Mononuclear cell (primary cell): ENCODE data around the gene DPPA3. TPM values are rescaled to one million over a fixed set of nuclear protein-coding genes. Genes with fewer than 3 reads are reported as not detected.
"Not testable (repeated sequence)": the region's sequence is repeated elsewhere in the genome, so short reads cannot be mapped to it uniquely, and the experiment has no call there.

ENCODE experiments used
- H3K27me3 ChIP-seq: 2 replicates; pipeline ENCODE4 v1.6.0; 2011; ENCODE audit warnings: low read length, control low read depth; ENCODE audit not compliant: insufficient read depth
- H3K4me1 ChIP-seq: 2 replicates; pipeline ENCODE4 v1.5.1; 2011; ENCODE audit warnings: mild to moderate bottlenecking, low read length, control low read depth; ENCODE audit not compliant: insufficient read depth
- H3K4me3 ChIP-seq: 2 replicates; pipeline ENCODE4 v1.5.1; 2011; ENCODE audit warnings: mild to moderate bottlenecking, low read length, moderate library complexity
- H3K9me3 ChIP-seq: 2 replicates; pipeline ENCODE4 v1.5.1; 2011; ENCODE audit warnings: low read depth, mild to moderate bottlenecking, control low read depth, low read length
- total RNA-seq: library from RNA; depleted of rRNA; stranded (reverse); fragments of >200 nt; gene quantifications from one replicate; pipeline ENCODE4 v1.2.3, GENCODE V29; 2012

Gene DPPA3
- total RNA-seq = not detected

DNA sequence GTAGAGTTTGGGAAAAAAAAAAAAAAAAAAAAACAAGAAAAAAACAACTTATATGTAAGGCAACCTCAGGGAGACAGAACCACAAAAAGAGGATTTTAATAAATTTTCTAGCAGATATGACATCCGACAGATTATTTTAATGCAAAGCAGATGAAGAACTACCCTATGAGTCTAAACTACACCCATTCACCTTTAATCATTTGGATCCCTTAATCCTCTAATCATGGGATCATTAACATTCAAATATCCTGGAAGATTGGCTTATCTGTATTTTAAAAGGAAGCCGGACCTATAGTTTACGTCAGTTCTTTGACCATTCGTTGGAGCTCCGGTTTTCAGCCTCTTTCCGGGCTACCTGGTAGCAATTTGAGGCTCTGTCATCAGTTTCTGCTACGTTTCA is at the start of gene DPPA3:
DPPA3 (plus strand) TSS at position 301 of the 400 bp plus-strand sequence. CDS start 138 bp downstream, outside the sequence.
- Histone ChIP-seq H3K4me1 (no peaks in the 10 kb centered on the region), H3K27me3 (no peaks in the 10 kb centered on the region), H3K4me3 (no peak within 1 kb of the TSS), H3K9me3 (no peaks in the 10 kb centered on the region)

DNA sequence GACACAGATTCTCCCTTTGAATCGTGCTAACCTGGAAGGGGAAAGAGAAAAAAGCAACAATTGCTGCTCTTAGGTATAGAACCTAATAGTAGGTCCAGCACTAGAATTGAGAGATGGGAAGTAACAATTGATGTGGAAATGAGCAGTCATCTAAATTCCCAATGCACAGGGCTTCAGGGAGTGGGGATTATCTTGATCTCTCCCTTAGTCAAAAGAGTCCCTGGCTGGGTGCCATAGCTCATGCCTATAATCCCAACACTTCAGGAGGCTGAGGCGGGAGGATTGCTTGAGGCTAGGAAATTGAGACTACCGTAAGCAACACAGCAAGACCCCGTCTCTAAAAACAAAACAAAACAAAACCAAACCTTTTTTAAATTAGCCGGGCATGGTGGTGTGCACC is 49.5 kb upstream of the DPPA3 start:
- Histone ChIP-seq H3K27me3 (no peaks in the 10 kb centered on the region), H3K4me3 (no peak overlapping the region), H3K4me1 (peaks cover 4% of the 10 kb centered on the region), H3K9me3 (no peaks in the 10 kb centered on the region)

DNA sequence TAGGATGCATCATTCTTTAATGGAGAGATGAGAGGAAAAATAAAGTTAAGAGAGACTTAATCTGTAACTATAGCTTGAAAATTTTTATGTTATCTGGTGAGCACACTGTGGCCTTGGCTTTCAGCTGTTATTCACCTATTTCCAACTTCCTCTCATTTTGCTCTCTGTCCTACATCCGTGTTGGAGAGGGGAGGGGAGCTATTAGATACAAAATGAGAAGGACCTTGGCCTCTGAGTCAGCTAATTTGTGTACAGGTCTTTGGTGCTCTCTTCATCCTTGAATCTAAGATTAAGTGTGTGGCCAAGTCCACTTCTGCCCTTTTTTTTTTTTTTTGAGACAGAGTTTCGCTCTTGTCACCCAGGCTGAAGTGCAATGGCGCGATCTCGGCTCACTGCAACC is 44.6 kb upstream of the DPPA3 start:
- Histone ChIP-seq H3K9me3 (no peaks in the 10 kb centered on the region), H3K27me3 (no peaks in the 10 kb centered on the region), H3K4me3 (no peak overlapping the region)

DNA sequence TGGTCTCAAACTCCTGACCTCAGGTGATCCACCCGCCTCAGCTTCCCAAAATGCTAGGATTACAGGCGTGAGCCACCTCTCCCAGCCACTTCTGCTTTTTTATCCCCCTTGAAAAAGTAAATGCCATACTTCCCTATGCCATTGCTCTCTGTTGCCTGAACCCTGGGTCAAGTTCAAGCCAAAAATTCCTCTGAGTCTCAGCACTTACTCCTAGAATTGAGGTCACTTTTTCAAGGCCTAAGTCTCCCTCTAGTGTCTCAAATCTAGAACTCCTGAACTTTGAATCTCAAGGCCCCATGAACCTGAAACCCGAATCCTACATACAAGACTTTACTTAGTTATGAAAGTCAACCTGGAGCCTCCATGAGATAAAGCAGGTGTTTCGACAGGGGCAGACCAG is 44.1 kb upstream of the DPPA3 start:
- Histone ChIP-seq H3K4me3 (no peak overlapping the region), H3K4me1 (no peaks in the 10 kb centered on the region), H3K27me3 (no peaks in the 10 kb centered on the region), H3K9me3 (no peaks in the 10 kb centered on the region)

More for the DNA sequence above, 44.6 kb upstream of the DPPA3 start:
- no peaks in the 10 kb centered on the region for H3K4me1 ChIP-seq

DNA sequence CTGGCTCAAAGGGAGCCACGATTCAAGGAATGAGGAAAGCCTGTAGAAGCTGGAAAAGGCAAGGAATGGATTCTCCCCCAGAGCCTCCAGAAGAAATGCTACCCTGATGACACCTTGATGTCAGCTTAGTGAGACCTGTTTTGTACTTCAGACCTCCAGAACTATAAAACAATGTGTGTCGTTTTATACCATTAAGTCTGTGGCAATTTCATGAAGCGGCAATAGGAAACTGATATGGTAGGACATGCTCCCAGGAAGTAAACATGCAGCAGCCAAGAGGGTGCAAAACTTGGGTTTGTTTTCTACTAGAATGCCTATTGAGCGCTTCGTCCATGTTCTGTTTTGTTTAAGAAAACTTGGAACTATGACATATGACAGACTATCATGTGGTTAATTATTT is 43.1 kb upstream of the DPPA3 start:
- H3K4me3 ChIP-seq = no peak overlapping the region
- H3K4me1 ChIP-seq = no peaks in the 10 kb centered on the region
- no peaks in the 10 kb centered on the region for H3K9me3 ChIP-seq
- no peaks in the 10 kb centered on the region for H3K27me3 ChIP-seq

DNA sequence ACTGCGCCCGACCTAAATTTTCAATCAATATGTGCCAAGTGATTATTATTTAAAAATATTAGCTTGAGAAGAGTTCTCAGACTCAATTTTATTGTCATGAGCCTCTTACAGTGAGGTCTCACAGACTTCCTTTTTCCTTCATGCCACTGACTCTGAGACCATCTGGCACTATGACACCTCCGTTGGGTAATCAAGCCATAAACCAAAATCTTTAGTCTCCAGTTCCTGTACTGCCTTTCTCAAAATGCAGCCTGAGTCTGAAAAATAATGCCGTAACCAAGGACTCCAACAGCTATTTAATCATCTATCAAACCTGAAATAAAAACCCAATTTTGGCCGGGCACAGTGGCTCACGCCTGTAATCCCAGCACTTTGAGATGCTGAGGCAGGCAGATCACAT is 35.8 kb upstream of the DPPA3 start:
- H3K9me3 ChIP-seq, H3K27me3 ChIP-seq, H3K4me3 ChIP-seq: not testable (repeated sequence)
- H3K4me1 ChIP-seq = peaks cover 22% of the 10 kb centered on the region

DNA sequence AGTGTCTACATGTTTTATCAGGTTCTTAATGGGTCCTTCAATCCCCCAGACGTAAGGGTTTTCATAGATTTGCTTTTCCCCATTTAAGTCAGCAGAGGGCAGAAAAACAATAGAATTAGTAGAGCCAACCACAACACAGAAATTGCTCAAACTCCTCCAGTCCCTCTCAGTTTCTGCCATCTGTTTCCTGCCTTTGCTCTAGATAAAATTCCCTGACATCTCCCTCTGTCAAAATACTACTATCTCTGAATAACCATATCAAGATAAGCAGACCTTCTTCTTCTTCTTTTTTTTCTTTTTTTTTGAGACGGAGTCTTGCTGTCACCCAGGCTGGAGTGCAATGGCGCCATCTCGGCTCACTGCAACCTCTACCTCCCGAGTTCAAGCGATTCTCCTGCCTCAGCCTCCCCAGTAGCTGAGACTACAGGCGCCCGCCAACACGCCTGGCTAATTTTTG is 33.8 kb upstream of the DPPA3 start:
- H3K4me3 ChIP-seq, H3K9me3 ChIP-seq, H3K27me3 ChIP-seq: not testable (repeated sequence)
- peaks cover 22% of the 10 kb centered on the region for H3K4me1 ChIP-seq

DNA sequence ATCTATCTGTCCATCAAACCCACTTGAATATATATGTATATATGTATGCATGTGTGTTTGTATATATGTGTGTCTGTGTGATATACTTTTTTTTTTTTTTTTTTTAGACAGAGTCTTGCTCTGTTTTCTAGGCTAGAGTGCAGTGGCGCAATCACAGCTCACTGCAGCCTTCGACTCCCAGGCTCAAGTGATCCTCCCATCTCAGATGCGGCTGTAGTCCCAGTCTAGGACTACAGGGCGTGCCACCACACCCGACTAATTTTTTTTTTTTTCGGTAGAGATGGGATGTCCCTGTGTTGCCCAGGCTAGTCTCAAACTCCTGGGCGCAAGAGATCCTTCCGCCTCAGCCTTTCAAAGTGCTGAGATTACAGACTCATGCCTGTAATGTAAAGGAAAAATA is 32.5 kb upstream of the DPPA3 start:
- H3K4me3 ChIP-seq = no peak overlapping the region
- H3K9me3 ChIP-seq = no peaks in the 10 kb centered on the region
- H3K4me1 ChIP-seq = peaks cover 22% of the 10 kb centered on the region

DNA sequence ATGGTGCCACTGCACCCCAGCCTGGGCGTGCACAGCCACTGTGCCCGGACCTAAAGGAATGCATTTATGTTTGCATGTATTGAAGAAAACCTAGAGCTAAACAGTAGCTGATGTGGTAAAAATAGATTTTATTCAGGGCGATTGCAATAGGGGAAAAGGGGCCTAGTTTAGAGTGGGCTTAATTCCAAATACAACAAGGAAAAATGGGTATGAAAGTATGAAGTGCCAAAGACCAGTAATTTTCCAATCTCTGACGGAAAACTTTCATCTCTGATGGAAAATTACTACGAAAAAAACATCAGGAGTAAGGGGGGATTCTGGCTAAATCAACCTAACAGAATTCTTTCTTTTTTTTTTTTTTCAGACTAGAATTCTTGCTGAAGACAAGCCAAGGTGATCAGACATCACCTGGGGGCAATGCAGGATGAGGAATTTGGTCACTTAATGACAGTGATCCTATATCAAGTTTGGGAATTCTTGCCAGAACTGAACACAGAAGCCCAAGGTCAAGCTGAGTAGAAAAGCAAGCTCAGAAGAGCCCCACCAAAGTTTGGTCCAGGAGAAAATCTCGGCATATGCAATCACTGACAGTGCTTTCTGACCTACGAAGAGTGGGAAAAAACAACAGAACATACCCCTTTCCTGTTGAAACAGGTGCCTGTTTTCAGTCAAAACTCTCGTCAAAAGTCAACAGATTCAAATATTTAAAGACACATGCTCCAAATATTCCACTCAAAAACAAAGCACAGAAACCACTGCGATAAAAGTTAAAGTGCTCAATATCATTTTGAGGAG is 31.8 kb upstream of the DPPA3 start:
- Histone ChIP-seq H3K4me3 (no peak overlapping the region), H3K27me3 (no peaks in the 10 kb centered on the region), H3K9me3 (no peaks in the 10 kb centered on the region), H3K4me1 (peaks cover 22% of the 10 kb centered on the region)

More for the DNA sequence above, 32.5 kb upstream of the DPPA3 start:
- H3K27me3 ChIP-seq = no peaks in the 10 kb centered on the region

DNA sequence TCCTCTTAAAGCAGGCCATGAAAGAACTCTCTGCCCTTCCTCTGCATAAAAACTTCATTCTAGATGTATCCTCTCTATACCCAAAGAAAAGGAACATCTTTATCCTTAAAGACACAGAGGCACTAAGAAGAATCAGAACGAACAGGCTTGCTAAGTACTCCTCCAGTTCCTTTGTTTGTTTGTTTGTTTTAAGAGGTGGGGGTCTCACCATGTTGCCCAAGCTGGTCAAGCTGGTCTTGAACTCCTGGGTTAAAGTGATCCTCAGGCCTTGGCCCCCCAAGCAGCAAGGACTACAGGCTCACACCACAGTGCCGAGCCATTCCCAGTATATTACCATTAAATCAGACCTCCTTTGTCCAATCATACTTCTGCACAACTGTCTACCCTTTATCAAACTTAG is 29.7 kb upstream of the DPPA3 start:
- Histone ChIP-seq H3K27me3 (no peaks in the 10 kb centered on the region), H3K4me3 (no peak overlapping the region), H3K9me3 (no peaks in the 10 kb centered on the region), H3K4me1 (peaks cover 5% of the 10 kb centered on the region)

DNA sequence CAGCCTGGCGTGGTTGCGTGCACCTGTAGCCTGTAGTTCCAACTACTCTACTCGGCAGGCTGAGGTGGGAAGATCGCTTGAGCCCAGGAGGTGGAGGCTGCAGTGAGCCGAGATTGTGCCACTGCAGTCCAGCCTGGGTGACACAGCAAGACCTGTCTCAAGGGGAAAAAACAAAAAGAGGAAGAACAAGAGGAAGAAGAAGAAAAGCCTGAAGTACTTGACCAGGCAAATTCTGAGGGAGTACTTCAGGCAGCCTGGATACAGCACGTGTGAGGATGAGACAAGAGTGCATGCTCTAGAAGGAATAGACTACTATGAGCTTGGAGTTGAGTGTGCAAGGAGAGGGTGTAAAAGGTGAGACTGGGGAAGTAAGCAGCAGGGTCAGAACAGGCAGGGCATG is 17.4 kb upstream of the DPPA3 start:
- H3K27me3 ChIP-seq = no peaks in the 10 kb centered on the region
- peaks cover 22% of the 10 kb centered on the region for H3K4me1 ChIP-seq
- H3K4me3 ChIP-seq = no peak overlapping the region
- no peaks in the 10 kb centered on the region for H3K9me3 ChIP-seq

DNA sequence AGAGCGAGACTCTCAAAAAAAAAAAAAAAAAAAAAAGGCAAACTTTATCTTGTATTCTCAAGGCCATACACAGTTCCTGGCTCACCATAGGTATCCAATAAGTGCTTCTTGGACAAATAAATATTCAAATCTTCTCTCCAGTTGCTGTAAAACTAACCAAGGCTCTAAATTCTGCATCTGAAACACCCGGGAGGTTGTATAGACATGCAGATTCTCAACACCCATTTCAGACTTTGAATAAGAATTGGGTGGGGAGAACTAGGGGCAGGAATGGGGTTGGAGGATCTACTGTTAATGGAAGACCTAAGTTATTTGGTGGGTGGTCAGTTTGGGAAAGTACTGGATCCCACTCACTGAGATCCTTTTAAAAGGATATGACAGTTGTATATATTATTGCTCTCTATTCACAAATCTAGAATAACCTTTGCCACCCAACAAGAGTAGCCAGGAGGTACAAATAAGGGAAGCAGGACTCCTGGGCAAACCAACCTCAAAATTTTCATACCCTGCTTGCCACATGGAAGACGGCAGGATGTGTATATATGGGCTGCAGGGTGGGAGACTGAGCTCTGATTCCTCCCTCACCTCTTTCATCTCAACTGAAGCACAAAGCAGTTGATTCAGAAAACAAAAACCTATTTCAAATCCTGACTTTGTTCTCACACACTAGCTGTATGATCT is 16.5 kb upstream of the DPPA3 start:
- Histone ChIP-seq H3K27me3 (no peaks in the 10 kb centered on the region), H3K9me3 (no peaks in the 10 kb centered on the region), H3K4me3 (no peak overlapping the region), H3K4me1 (peaks cover 22% of the 10 kb centered on the region)

DNA sequence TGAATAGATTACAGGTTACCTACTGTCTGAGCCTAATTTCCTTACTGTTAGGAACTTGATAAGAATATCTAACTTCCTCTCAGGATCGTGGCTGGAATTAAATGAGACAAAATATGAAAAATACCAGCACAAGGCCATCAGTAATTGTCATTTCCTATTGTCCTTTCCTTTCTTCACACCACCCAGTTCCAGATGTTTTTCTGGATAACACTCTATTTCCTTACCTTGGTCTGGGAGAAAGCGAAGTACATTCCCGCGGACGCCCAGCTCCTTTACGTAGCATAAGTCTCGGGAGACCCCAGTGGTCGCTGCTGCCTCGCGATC is 16.0 kb upstream of the DPPA3 start:
- H3K4me3 ChIP-seq = no peak overlapping the region
- H3K27me3 ChIP-seq = no peaks in the 10 kb centered on the region
- no peaks in the 10 kb centered on the region for H3K9me3 ChIP-seq
- peaks cover 22% of the 10 kb centered on the region for H3K4me1 ChIP-seq

DNA sequence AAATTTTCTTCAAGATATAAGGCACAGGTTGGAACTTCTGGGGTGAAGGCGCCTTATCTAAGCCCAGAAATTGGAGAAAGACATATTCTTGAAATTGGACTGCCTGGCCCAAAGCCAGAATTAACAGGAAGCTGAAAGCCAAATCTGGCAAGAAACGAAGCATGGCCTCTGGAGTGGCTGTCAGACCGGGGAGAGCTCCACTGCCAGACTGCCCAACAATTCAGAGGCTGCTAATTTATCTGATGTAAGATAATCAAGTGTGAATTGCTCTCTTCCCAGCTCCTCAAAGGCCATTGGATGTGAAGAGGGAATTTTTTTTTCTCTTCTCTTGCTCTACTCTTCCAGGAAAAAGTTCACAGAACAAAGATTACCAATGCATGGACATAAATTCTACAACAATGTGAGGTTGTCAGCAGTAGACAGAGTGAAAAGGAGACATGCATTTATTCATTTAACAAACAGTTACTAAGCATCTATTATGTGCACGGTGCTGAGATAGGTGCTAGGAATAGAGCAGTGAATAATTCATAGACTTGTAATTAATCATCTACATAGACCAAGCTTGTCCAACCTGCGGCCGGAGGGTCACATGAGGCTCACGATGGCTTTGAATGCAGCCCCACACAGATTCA is 15.6 kb upstream of the DPPA3 start, which contains the start of gene GDF3:
GDF3 (minus strand) TSS at position 210 of the 632 bp plus-strand sequence; CDS start at position 163, 47 bp downstream.
- no peak within 1 kb of the TSS for H3K4me3 ChIP-seq
- peaks cover 22% of the 10 kb centered on the region for H3K4me1 ChIP-seq
- H3K9me3 ChIP-seq = no peaks in the 10 kb centered on the region
- H3K27me3 ChIP-seq = no peaks in the 10 kb centered on the region

DNA sequence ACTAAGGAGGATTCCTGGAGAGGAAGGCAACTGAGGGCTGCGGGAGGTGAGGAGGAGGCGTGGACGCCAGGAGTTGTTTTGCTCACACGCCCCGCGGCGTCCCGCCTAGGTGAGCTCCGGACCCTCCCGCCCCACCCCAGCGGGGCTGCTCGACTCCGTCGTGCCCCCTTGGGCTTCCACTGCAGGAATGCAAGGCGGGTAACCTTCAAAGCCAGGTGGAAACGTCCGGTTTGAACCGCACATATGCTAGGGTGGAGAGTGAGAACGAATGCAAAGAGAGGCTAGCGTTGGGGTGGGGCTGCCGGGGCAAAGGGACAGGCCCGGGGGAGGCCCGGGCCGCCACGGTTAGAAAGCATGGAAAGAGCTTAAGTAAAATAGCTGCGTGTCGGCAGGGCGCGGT is 5.4 kb upstream of the DPPA3 start:
- no peak overlapping the region for H3K4me3 ChIP-seq
- H3K9me3 ChIP-seq = no peaks in the 10 kb centered on the region
- no peaks in the 10 kb centered on the region for H3K4me1 ChIP-seq
- no peaks in the 10 kb centered on the region for H3K27me3 ChIP-seq
